Panc1 (cell line): ENCODE results near the gene MITF. TPM values are rescaled to one million over a fixed set of nuclear protein-coding genes. Genes with fewer than 3 reads are reported as not detected.

Experiments used
- ATAC-seq: fragments of 200-7000 bp; cut with Tn5 transposase; 2 replicates; pipeline ENCODE4 v1.9.1; 2020; ENCODE audit warnings: mild to moderate bottlenecking, moderate library complexity
- BruUV-seq: library from RNA; stranded (reverse); fragments of 400-500 nt; replicated peaks from 2 replicates; lab custom pipeline; 2021; lab: Mats Ljungman, UMichigan
- CTCF ChIA-PET: fragments of 300-600 bp; sonication (Branson Sonifier 250); formaldehyde crosslinking; loops from one replicate; lab custom pipeline; 2022; ENCODE audit warnings: antibody characterized with exemption; lab: Charles Lee
- POLR2A ChIA-PET: fragments of 300-600 bp; sonication (Branson Sonifier 250); formaldehyde crosslinking; loops from one replicate; lab custom pipeline; 2022; ENCODE audit warnings: antibody characterized with exemption; lab: Charles Lee
- DNase-seq: peaks from one replicate; pipeline ENCODE4 v3.0.0-alpha.2; 2010; ENCODE audit warnings: low read depth, low spot score
- H3K27ac ChIP-seq: 2 replicates; pipeline ENCODE4 v1.5.1; 2011; ENCODE audit warnings: mild to moderate bottlenecking, low read length, inconsistent platforms
- H3K27me3 ChIP-seq: fragments of 200-500 bp; sonication (Bioruptor generic); 2 replicates; pipeline ENCODE4 v1.6.0; 2014; ENCODE audit warnings: low read length, inconsistent platforms; ENCODE audit not compliant: control insufficient read depth, insufficient read depth
- H3K36me3 ChIP-seq: fragments of 200-500 bp; sonication (Bioruptor generic); 2 replicates; pipeline ENCODE4 v1.5.1; 2014; ENCODE audit warnings: inconsistent platforms, mild to moderate bottlenecking, low read length, moderate library complexity; ENCODE audit not compliant: control insufficient read depth, insufficient read depth
- H3K4me1 ChIP-seq: 2 replicates; pipeline ENCODE4 v1.5.1; 2011; ENCODE audit warnings: inconsistent platforms, mild to moderate bottlenecking, low read length, moderate library complexity; ENCODE audit not compliant: control insufficient read depth, insufficient read depth
- H3K4me3 ChIP-seq, 2 experiments: 2 replicates each; pipeline ENCODE4 v1.5.1; 2011 to 2012; ENCODE audit warnings: low read depth in 2 of 2, low read length in 2 of 2, mild to moderate bottlenecking in 2 of 2, inconsistent platforms in 1 of 2, moderate library complexity in 1 of 2
- H3K9me3 ChIP-seq: fragments of 200-500 bp; sonication (Bioruptor generic); 2 replicates; pipeline ENCODE4 v1.5.1; 2014; ENCODE audit warnings: low read depth, mild to moderate bottlenecking, inconsistent platforms, low read length, moderate library complexity; ENCODE audit not compliant: control insufficient read depth, insufficient read depth
- CTCF ChIP-seq: fragments of 450-650 bp; IDR thresholded peaks from 2 replicates; pipeline ENCODE4 v1.5.1; 2017; ENCODE audit warnings: mild to moderate bottlenecking
- POLR2AphosphoS5 ChIP-seq: IDR thresholded peaks from 2 replicates; pipeline ENCODE4 v1.6.1; 2012; ENCODE audit warnings: mild to moderate bottlenecking, low read depth, low read length, moderate library complexity
- SIN3A ChIP-seq: IDR thresholded peaks from 2 replicates; pipeline ENCODE4 v1.6.1; 2012; ENCODE audit warnings: low read depth, mild to moderate bottlenecking, low read length, moderate library complexity, borderline replicate concordance; ENCODE audit not compliant: insufficient read depth
- TCF7L2 ChIP-seq: IDR thresholded peaks from 2 replicates; pipeline ENCODE4 v1.6.1; 2011; ENCODE audit warnings: mild to moderate bottlenecking, low read depth, low read length, inconsistent platforms
- in situ Hi-C: cut with HindIII; loops from 2 replicates; pipeline ENCODE4 v1.10.0; 2016; ENCODE audit warnings: low sequenced_read_pairs, low pct_unique_long_range_greater_than_20kb
- intact Hi-C: fragments of 100-400 bp; cut with micrococcal nuclease; formaldehyde crosslinking; loops from one replicate; pipeline ENCODE4 v1.10.0; 2022; ENCODE audit not compliant: unreplicated experiment
- total RNA-seq: library from RNA; stranded (reverse); gene quantifications from one replicate; pipeline ENCODE4 v1.2.1, GENCODE V29; 2021; ENCODE audit not compliant: unreplicated experiment
- TF ChIP-seq, protein P1 (sequence below), 2 experiments: IDR thresholded peaks; 2 replicates each; pipeline ENCODE4 v1.6.1; 2011 to 2012; ENCODE audit warnings: low read depth in 2 of 2, control low read depth in 1 of 2, low read length in 1 of 2, mild to moderate bottlenecking in 1 of 2, moderate library complexity in 1 of 2; ENCODE audit not compliant: insufficient read depth in 1 of 2

Gene MITF
- total RNA-seq, 1 experiment from 2014 or later, result 10.8 TPM

- no peak for DNase-seq
- CTCF ChIA-PET, result no interaction called here
- no peak for ATAC-seq
- TF ChIP-seq POLR2AphosphoS5, result no peak
- no peak for TF ChIP-seq CTCF
- TF ChIP-seq, protein P1, sequence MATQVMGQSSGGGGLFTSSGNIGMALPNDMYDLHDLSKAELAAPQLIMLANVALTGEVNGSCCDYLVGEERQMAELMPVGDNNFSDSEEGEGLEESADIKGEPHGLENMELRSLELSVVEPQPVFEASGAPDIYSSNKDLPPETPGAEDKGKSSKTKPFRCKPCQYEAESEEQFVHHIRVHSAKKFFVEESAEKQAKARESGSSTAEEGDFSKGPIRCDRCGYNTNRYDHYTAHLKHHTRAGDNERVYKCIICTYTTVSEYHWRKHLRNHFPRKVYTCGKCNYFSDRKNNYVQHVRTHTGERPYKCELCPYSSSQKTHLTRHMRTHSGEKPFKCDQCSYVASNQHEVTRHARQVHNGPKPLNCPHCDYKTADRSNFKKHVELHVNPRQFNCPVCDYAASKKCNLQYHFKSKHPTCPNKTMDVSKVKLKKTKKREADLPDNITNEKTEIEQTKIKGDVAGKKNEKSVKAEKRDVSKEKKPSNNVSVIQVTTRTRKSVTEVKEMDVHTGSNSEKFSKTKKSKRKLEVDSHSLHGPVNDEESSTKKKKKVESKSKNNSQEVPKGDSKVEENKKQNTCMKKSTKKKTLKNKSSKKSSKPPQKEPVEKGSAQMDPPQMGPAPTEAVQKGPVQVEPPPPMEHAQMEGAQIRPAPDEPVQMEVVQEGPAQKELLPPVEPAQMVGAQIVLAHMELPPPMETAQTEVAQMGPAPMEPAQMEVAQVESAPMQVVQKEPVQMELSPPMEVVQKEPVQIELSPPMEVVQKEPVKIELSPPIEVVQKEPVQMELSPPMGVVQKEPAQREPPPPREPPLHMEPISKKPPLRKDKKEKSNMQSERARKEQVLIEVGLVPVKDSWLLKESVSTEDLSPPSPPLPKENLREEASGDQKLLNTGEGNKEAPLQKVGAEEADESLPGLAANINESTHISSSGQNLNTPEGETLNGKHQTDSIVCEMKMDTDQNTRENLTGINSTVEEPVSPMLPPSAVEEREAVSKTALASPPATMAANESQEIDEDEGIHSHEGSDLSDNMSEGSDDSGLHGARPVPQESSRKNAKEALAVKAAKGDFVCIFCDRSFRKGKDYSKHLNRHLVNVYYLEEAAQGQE (IDR thresholded peaks at IDR 0.05; ENCODE audit: insufficient read depth in 1 of 2, low read depth in 2 of 2, low read length in 1 of 2), result no peak
- no peak for TF ChIP-seq TCF7L2
- Histone ChIP-seq H3K36me3 (no peaks in the 10 kb centered on the region), H3K4me1 (no peaks in the 10 kb centered on the region; the same call in 1 of the 2 replicates), H3K9me3 (no peaks in the 10 kb centered on the region), H3K27ac (no peak overlapping the region), H3K27me3 (no peaks in the 10 kb centered on the region), H3K4me3 (no peak overlapping the region)
- POLR2A ChIA-PET, result no interaction called here
- BruUV-seq, result no TSS peak
- intact Hi-C loops (no loop called here), in situ Hi-C loops (no loop called here)
Measured at GRCh38 chr3:69828817-69829216, 89.6 kb downstream of the MITF start.

DNA sequence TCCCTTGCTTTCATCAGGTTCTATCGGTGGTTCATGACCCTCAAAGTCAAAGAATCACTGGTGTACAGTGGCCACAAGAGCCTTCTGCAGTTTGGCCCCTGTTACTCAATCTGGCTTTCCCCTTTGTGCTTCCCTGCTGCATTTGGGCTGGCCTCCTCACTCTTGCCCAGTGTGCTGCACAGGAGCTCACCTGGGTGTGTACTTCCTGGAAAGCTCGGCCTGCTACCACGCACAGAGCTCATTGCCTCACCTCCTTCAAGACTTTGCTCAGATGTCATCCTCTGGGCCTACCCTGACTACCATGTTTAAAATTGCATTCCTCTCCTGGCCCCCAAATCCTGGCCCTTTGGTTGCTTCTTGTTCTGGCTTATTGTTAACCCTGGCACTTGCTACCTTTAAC lies 90.9 kb downstream of the MITF start:
- Histone ChIP-seq H3K4me3 (no peak overlapping the region), H3K4me1 (no peaks in the 10 kb centered on the region; the same call in 1 of the 2 replicates), H3K36me3 (no peaks in the 10 kb centered on the region), H3K9me3 (no peaks in the 10 kb centered on the region), H3K27ac (no peak overlapping the region), H3K27me3 (no peaks in the 10 kb centered on the region)
- ChIA-PET POLR2A (no interaction called here), CTCF (no interaction called here)
- no peak for TF ChIP-seq POLR2AphosphoS5
- TF ChIP-seq SIN3A, result no peak
- TF ChIP-seq CTCF, result no peak
- no peak for TF ChIP-seq TCF7L2
- TF ChIP-seq, protein P1 (IDR thresholded peaks at IDR 0.05; ENCODE audit: insufficient read depth in 1 of 2, low read depth in 2 of 2, low read length in 1 of 2), result no peak
- intact Hi-C loops (no loop called here), in situ Hi-C loops (no loop called here)
- DNase-seq (no peak), ATAC-seq (no peak)
- no TSS peak for BruUV-seq
